8988T (cell line): ENCODE measurements around the gene SLC25A38.

ENCODE experiments used
- DNase-seq: peaks from one replicate; pipeline ENCODE4 v3.0.0; 2011

SLC25A38 gene

DNA sequence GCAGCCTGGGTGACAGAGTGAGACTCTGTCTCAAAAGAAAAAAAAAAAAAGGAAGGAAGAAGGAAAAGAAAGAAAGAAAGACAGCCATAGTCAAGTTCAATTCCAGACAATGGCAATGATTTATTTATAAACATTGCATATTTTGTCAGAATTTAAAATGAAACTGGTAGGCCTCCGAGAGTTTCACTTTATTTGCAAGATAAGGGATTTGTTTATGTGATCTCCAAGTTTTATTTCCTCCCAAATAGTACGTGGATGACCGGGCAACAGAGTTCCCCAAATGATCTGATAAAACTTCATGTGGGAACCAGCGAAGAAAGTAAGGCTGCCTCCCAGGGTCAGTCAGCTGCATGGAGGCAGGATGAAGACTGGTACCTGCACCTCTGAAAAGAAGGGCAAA is 55.7 kb downstream of the SLC25A38 start:
- no peak for DNase-seq

- no peak for DNase-seq
These were observed 57.1 kb downstream of the SLC25A38 start for GRCh38 chr3:39440316-39440715.

- no peak for DNase-seq
These were observed 60.4 kb downstream of the SLC25A38 start for GRCh38 chr3:39443530-39443929.

DNA sequence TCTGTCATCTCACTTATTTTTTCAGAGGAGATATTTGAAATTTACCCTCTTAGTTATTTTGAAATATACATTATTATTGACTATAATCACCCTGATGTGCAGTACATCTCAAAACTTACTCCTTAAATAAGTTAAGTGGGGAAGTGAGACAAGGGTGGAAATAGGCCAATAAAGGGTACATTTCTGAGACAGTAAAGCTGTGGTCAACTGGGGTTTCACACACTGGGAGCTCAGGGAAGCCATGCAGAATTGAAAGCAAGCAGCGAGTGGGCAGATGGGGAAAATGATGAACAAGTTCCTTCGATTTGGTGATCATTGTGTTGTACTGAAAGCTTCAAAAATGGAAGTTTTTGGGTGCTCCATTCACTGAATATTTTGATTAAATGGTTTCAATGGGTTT is 62.8 kb downstream of the SLC25A38 start:
- DNase-seq = no peak

- no peak for DNase-seq
These were observed 63.3 kb downstream of the SLC25A38 start for GRCh38 chr3:39446444-39446843.
